ENCODE data around the gene NDUFV2. TPM values are rescaled to one million over a fixed set of nuclear protein-coding genes. Genes with fewer than 3 reads are reported as not detected.

NDUFV2 gene
- total RNA-seq, 1 experiment from 2014 or later, result 272 TPM

DNA sequence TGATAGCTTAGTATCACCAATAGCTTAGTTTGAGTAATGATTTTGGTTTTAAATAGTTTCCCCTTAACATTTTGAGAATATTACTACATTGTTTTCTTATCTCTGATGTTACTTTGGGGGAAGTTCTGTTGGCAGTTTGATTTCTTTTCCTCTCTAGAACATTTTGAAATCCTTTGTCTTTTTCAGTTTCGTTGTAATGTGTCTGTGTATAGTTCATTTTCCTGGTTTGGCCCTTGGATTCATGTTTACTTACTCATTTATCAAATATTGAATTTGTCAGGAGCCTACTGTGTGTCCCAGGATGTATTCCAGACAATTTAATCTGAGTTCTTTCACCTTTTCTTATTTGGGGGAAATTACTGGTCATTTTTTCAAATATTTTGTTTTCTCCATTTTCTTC lies 50.8 kb downstream of the NDUFV2 start:
- no peak overlapping the region for H3K27ac ChIP-seq (ENCODE audit: low read length)

DNA sequence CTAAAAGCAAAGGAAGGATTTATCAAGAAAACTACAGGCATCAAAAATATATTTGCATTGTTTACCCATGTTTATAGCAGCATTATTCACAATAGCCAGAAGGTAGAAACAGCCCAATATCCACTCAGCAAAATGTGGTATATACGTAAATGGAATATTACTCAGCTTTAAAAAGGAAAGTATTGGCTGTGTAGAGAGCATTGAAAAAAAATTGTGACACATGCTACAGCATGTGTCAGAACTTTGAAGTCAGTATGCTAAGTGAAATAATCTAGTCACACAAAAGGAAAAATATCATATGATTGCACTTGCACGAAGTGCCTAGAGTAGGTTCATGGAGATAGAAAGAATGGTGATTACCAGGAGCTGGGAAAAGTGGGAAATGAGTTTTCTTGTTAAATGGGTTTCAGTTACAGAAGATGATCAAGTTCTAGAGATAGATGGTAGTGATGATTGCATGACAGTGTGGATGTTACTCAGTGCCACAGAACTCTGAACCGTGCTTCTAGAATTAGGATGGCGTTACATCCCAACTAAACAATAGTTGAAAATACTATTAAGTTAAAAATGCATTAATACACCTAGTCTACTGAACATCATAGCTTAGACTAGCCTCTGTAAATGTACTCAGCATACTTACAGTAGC lies 54.2 kb downstream of the NDUFV2 start:
- Histone ChIP-seq H3K36me3 (ENCODE audit: low read depth, low read length) (no peaks in the 10 kb centered on the region), H3K4me2 (ENCODE audit: low read length) (no peak overlapping the region), H4K20me1 (ENCODE audit: low read length) (peaks cover 8% of the 10 kb centered on the region; the same call in 1 of the 2 replicates), H3K27me3 (ENCODE audit: low read length) (no peaks in the 10 kb centered on the region), H3K4me3 (ENCODE audit: low read length) (no peak overlapping the region), H3K27ac (ENCODE audit: low read length) (no peak overlapping the region), H3K9me2 (replicated peaks; ENCODE audit: low read length) (no peaks in the 10 kb centered on the region), H3K9ac (ENCODE audit: low read length) (no peak overlapping the region), H2AFZ (ENCODE audit: low read length) (no peak overlapping the region), H3K4me1 (ENCODE audit: insufficient read depth, low read length) (peaks cover 10% of the 10 kb centered on the region), H3K9me3 (ENCODE audit: low read length) (no peaks in the 10 kb centered on the region), H3K79me2 (ENCODE audit: low read length) (peaks cover 84% of the 10 kb centered on the region), H3F3A (ENCODE audit: low read length, unreplicated experiment) (no peaks in the 10 kb centered on the region)
- ATAC-seq (no peak), DNase-seq (no peak)
- POLR2A ChIA-PET (ENCODE audit: unreplicated experiment), result interaction anchor here (0.6 kb wide), 1 partner anchor 63 kb away, joined by 6 read pairs; no protein-coding TSS in a partner anchor
- CTCF ChIA-PET, result no interaction called here
- TF ChIP-seq EZH2phosphoT487 (IDR thresholded peaks at IDR 0.05; ENCODE audit: borderline replicate concordance, low read length) (no peak), CTCF (conservative IDR thresholded peaks at IDR 0.05; ENCODE audit: low read depth, low read length) (no peak), EZH2 (IDR thresholded peaks at IDR 0.05; ENCODE audit: low read length, unreplicated experiment) (no peak)
- intact Hi-C loops (cut with micrococcal nuclease), result loop anchor here (10.0 kb wide), 1 partner anchor 48 kb away; no protein-coding TSS in a partner anchor
- BruUV-seq (replicated peaks), result no TSS peak

More for the DNA sequence above, 50.8 kb downstream of the NDUFV2 start:
- H3K79me2 ChIP-seq (ENCODE audit: low read length), result peaks cover 93% of the 10 kb centered on the region
- H3K4me2 ChIP-seq (ENCODE audit: low read length), result peak overlapping the region; percentile 36; the same call in 1 of the 2 replicates
- no peak overlapping the region for H3K4me3 ChIP-seq (ENCODE audit: low read length)
- no peak for DNase-seq
- ATAC-seq, result peak; percentile 40; the same call in 1 of the 2 replicates
- intact Hi-C loops (cut with micrococcal nuclease), result loop anchor here (10.0 kb wide), 1 partner anchor 52 kb away; no protein-coding TSS in a partner anchor
- no TSS peak for BruUV-seq (replicated peaks)
- no peaks in the 10 kb centered on the region for H3K27me3 ChIP-seq (ENCODE audit: low read length)
- no peaks in the 10 kb centered on the region for H3F3A ChIP-seq (ENCODE audit: low read length, unreplicated experiment)
- ChIA-PET POLR2A (ENCODE audit: unreplicated experiment) (no interaction called here), CTCF (interaction anchor here (0.7 kb wide), 1 partner anchor 79 kb away, joined by 3 read pairs; no protein-coding TSS in a partner anchor)
- no peak for TF ChIP-seq EZH2 (IDR thresholded peaks at IDR 0.05; ENCODE audit: low read length, unreplicated experiment)
- no peak for TF ChIP-seq CTCF (conservative IDR thresholded peaks at IDR 0.05; ENCODE audit: low read depth, low read length)
- H3K4me1 ChIP-seq (ENCODE audit: insufficient read depth, low read length), result peaks cover 10% of the 10 kb centered on the region
- no peaks in the 10 kb centered on the region for H3K9me3 ChIP-seq (ENCODE audit: low read length)
- no peak overlapping the region for H2AFZ ChIP-seq (ENCODE audit: low read length)
- H4K20me1 ChIP-seq (ENCODE audit: low read length), result peaks cover 10% of the 10 kb centered on the region; the same call in 1 of the 2 replicates
- H3K9me2 ChIP-seq (replicated peaks; ENCODE audit: low read length), result no peaks in the 10 kb centered on the region
- no peaks in the 10 kb centered on the region for H3K36me3 ChIP-seq (ENCODE audit: low read depth, low read length)
- no peak overlapping the region for H3K9ac ChIP-seq (ENCODE audit: low read length)

GRCh38 chr18:9157806-9158205 lies 55.3 kb downstream of the NDUFV2 start:
- Histone ChIP-seq H3K4me3 (ENCODE audit: low read length) (no peak overlapping the region), H3K9me2 (replicated peaks; ENCODE audit: low read length) (no peaks in the 10 kb centered on the region), H4K20me1 (ENCODE audit: low read length) (peaks cover 8% of the 10 kb centered on the region; the same call in 1 of the 2 replicates), H3K27ac (ENCODE audit: low read length) (no peak overlapping the region), H2AFZ (ENCODE audit: low read length) (no peak overlapping the region), H3K79me2 (ENCODE audit: low read length) (peaks cover 84% of the 10 kb centered on the region), H3K4me1 (ENCODE audit: insufficient read depth, low read length) (peaks cover 8% of the 10 kb centered on the region), H3K9me3 (ENCODE audit: low read length) (no peaks in the 10 kb centered on the region), H3K36me3 (ENCODE audit: low read depth, low read length) (no peaks in the 10 kb centered on the region), H3K4me2 (ENCODE audit: low read length) (no peak overlapping the region), H3K27me3 (ENCODE audit: low read length) (no peaks in the 10 kb centered on the region), H3F3A (ENCODE audit: low read length, unreplicated experiment) (no peaks in the 10 kb centered on the region), H3K9ac (ENCODE audit: low read length) (no peak overlapping the region)
- CTCF ChIA-PET, result no interaction called here
- no peak for TF ChIP-seq CTCF (conservative IDR thresholded peaks at IDR 0.05; ENCODE audit: low read depth, low read length)
- POLR2A ChIA-PET (ENCODE audit: unreplicated experiment), result no interaction called here
- ATAC-seq (no peak), DNase-seq (no peak)
- BruUV-seq (replicated peaks), result no TSS peak
- intact Hi-C loops (cut with micrococcal nuclease), result loop anchor here (10.0 kb wide), 1 partner anchor 47 kb away; no protein-coding TSS in a partner anchor
